Inflammatory macrophage treated with lipopolysaccharide for 1 hour (primary cell): ENCODE measurements around the gene ALPK1.
"Not testable (repeated sequence)": the region's sequence is repeated elsewhere in the genome, so short reads cannot be mapped to it uniquely, and the experiment has no call there.

Experiments
- DNase-seq, 2 donors: peaks; one replicate each; pipeline ENCODE4 v3.0.0-alpha.2; 2020 to 2022

The ALPK1 gene

DNA sequence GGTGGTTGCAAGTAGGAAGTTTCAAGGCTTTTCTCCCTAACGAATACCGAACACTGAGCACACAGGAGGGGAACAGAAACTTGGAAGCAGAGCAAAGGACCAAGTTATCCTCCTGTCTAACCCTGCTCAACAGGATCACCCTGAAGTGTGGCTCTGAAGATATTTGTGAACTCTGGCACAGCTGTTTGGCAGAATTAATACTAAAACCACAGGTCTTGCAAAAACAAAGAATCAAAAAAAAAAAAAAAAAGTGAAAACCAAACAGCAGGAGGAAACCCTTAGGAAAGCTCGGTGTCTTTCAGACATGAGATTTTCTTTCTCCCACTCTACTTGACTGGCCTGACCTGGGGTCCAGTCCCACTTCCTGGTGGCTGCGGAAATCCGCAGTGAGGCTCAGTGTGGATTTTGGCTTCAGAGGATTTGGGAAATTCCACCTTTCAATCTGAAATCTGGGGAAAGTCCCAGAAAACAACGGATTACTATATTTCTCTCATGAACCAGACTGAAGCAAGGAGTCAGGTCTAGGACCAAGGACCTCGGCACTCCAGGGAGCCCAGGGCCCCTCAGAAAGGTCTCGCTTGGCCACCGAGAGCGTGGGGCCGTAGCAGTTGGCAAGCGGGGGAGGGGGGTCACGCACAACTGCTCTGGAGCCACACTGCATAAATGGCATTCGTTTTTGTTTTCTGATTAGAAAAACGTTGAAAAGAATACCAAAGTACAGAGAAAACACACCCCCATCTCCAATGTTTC is 12.3 kb upstream of the ALPK1 start:
- peak; percentile 80 to 87 for DNase-seq

DNA sequence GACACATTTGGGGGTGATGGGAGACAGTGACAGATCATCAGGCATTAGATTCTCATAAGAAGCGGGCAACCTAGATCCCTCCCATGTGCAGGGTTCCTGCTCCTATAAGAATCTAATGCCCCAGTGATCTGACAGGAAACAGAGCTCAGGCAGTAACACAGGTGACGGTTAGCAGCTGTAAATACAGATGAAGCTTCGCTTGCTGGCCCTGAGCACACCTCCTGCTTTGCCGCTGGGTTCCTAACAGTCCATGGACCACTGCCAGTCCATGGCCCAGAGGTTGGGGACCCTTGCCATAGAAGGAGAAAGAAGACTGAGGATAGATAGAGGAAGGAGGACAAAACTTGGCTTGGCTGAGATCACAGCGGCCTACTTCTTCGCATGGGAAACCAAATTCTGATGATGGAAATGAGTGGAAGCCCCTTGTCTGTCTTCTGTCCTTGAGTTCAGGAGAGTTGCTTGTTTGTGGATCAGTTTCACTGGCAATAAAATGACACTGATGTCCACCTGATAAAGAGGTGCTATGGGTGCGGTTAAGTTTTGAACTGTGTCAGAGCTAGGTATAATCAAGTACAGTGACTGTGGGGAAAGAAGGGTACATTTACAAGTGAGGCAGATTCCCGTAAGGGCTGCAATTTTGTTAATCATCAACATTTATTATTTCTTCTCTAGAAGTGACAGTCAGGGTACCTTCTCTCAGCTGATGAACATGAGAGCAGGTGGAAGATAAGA is 9.7 kb upstream of the ALPK1 start:
- no peak for DNase-seq

DNA sequence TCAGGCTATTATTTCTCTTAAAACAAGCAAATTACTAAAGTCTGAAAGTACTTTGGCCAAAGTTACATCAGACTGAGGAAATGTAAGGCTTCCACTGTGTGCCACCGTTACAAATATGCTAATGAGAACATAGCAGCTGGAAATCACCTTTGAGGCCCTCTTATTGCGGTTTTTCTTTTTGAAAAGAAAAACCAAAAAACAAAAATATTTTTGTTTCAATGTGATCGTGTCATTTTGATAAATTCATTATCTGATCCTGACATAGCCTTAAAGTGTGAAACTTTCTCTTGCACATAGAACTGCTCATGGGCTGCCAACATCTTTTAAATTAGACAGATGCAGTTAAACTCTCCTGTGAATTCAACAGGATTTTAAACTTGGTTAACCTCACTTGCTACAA is 8.7 kb upstream of the ALPK1 start:
- DNase-seq, result peak; percentile 59 to 66

DNA sequence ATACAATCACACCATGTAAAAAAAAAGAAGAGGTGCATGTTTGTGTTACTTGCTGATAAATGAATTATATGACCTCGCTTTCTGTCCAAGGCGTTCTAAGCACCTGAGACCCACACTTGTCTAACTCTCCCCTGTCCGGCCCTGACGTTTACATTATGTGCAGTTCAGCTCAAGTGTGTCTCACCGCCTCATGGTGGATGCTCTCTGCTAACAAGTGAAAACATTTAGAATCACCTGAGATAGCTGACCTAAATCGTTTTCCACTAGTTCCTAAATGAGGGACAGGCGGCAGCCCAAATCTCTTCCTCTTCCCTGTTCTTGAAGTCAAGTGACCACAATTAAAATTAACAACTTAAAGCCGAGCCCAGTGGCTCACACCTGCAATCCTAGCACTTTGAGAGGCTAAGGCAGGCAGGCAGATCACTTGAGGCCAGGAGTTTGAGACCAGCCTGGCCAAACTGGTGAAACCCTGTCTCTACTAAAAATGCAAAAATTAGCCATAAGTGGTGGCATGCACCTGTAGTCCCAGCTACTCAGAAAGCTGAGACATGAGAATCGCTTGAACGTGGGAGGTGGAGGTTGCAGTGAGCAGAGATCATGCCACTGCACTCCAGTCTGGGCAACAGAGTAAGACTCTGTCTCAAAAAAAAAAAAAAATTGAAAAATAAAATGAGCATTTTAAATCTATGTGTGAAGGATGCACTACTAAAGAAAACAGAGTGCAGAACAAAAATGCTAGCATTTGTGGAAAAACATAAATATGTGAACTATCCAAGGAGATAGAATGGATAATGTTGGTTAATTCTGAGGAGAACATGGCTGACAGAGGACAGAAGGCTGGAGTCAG is 7.5 kb upstream of the ALPK1 start:
- DNase-seq, result no peak

DNA sequence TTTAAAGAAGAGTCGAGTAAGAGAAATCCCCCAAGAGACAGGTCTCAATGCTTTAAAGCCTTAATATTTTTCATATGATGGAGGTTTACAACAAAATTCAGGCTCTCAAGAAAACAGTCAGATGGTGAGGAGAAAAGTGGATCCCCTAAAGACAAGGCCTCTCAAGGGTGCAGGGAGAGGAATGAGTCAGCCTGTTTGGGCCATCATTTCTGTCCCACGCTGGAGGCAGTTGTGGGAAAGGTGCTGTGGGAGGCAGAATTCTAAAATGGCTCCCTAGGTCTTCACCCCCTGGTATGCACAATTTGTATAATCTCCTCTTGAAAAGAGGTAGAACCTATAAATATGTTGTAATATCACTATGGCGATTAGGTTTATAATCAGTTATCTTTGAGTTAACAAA is 6.8 kb upstream of the ALPK1 start:
- DNase-seq, result no peak

DNA sequence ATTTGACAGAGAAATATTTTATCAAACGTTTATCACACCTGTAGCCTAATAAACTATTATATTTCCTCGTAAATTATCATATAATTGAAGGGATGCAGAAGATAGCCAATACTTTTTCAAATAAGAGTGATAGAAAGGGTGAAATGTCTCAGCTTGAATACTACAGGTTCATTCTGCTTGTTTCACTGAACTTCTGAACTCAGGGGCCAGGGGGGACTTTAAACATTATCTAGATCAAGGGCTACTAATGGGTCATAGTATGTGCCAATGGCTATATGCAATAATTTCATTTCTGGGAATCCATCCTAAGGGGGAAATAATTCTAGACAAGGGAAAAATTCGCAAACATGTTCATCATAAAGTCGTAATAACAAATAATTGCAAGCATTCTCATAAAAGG is 2.6 kb downstream of the ALPK1 start:
- no peak for DNase-seq

DNA sequence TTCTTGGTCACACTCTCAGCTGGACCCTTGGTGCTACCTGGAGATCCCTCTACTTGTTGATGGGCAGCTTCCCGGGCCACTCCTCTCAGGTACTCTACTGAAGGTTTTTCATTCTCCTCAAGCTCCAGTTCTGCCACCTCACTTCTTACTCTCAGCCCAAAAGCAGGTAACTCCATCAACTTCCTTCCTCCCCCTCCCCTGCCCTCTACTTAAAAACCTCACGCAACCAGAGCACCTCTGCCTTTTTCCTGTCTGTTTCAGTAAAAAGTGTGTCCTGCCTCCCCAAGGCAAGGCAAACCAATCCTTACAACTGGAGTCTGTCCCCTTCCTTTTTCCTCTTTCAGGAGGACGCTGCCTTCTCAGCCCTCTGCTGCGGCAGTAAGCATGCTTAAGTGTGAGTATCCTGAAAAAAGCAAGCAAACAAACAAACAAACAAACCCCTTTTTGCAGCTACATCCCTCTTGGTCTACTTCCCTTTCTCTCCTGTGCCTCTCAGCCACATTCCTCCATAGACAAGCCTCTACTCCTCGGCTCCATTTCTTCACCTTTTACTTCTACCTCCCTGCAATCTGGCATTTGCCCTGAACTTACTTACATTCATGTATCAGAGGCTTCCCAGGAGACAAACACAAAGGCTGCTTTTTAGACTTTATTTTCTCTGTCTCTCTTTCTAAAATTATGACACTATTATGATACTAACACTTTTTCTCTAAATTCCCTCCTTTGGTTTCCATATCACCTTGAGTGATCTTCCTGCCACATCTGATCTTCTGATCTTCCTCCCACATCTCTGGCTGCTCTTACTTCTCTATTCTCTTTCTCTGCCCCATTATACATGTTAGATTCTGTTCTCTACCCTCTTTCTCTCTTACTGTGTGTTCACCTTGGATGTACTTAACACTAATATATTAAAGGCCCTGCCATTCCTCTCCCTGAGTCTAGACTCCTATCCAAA is 5.4 kb downstream of the ALPK1 start:
- DNase-seq, result no peak

DNA sequence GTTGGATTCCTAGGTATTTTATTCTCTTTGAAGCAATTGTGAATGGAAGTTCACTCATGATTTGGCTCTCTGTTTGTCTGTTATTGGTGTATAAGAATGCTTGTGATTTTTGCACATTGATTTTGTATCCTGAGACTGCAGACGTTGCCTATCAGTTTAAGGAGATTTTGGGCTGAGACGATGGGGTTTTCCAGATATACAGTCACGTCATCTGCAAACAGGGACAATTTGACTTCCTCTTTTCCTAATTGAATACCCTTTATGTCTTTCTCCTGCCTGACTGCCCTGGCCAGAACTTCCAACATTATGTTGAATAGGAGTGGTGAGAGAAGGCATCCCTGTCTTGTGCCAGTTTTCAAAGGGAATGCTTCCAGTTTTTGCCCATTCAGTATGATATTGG is 8.3 kb downstream of the ALPK1 start:
- DNase-seq, result peak in 1 of 2 donors; percentile 28

DNA sequence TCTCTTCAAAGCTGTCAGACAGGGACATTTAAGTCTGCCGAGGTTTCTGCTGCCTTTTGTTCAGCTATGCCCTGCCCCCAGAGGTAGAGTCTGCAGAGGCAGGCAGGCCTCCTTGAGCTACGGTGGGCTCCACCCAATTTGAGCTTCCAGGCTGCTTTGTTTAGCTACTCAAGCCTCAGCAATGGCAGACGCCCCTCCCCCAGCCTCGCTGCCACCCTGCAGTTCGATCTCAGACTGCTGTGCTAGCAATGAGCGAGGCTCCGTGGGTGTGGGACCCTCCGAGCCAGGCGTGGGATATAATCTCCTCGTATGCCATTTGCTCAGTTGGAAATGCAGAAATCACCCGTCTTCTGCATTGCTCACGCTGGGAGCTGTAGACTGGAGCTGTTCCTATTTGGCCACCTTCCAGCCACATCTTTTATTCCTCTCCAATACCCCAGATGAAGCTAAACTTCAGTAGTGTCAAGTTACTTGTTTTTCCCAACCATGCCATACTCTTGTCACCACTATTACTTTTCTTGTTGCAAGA is 12.2 kb downstream of the ALPK1 start:
- not testable (repeated sequence) for DNase-seq

DNA sequence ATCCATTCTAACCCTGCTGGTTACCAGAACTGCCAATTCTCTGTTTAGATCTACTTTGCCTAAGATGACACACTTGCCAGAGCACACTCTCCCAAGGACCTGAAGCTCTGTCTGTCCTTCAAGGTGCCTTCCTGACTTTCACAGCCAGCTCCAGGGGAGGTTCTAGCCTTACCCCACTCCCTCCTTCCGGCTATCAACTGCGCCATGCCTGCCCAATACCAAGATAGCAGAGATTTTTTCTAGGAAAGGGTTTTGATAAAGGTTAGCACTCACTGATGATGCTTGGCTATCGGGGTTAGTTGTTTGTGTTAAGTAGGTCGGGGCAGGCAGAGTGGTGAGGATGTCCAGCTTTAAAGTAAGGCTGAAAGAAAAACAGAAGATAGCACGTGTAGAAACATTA is 14.3 kb downstream of the ALPK1 start:
- DNase-seq, result no peak

DNA sequence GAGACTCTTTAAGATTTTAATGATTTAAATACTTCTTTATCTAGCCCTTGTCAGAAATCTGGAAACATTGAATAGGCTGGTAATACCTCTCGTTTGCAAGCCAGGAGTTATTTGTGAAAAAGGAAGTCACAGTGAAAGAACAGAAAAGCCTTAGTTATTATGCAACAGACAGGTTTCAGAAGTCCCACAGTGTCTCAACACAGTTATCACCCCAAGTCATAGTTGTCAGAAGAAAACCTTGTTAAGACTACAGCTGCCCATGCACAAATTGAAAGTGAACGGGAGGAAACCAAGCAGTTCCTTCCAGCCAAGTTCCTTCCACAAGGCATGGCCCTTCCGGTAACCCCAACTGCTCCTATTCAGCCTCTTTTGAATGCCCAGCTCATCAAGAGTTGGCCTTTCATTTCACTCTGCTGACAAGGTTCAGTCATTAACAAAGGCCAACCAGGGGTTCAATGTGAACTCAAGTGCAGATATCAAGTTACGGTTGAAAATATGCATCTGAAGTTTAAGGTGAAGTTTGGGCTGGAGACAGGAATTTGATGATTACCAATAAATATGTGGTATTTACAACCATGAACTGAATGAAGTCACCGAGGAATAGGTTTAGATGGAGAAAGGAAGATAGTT is 15.6 kb downstream of the ALPK1 start:
- DNase-seq, result peak; percentile 82 to 95

DNA sequence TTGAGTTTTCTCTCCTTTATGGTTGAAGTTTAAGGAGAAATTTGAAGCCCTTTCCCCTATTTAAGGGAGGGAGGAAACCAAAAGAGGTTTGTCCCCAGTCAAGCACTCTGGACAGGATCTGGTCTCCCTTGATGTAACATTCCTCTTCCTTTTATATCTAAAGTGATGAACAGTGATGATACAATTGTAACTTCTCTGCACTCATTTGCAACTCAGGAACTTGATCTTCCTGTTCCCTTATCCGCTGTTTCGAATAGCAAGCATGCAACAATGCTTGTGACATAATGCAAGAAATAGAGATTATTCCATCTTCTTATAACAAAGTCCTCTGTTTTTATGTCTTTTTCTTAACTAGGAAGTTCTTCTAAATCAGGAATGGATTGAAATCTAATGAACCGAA is 18.3 kb downstream of the ALPK1 start:
- peak; percentile 72 to 81 for DNase-seq

DNA sequence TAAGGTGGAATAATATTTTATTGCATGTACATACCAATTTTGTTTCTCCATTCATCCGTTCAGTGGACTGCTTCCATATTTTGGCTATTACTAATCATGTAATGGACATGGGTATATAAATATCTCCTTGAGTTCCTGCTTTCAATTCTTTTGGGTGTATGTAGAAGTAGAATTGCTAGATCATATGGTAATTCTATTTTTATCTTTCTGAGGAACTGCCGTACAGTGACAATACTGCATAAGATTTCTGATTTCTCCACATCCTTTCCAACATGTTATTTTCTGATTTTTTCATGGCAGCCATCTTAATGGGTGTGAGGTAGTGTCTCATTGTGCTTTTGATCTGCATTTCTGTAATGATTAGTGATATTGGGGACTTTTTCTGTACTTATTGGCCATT is 19.2 kb downstream of the ALPK1 start:
- DNase-seq, result peak; percentile 65 to 88

DNA sequence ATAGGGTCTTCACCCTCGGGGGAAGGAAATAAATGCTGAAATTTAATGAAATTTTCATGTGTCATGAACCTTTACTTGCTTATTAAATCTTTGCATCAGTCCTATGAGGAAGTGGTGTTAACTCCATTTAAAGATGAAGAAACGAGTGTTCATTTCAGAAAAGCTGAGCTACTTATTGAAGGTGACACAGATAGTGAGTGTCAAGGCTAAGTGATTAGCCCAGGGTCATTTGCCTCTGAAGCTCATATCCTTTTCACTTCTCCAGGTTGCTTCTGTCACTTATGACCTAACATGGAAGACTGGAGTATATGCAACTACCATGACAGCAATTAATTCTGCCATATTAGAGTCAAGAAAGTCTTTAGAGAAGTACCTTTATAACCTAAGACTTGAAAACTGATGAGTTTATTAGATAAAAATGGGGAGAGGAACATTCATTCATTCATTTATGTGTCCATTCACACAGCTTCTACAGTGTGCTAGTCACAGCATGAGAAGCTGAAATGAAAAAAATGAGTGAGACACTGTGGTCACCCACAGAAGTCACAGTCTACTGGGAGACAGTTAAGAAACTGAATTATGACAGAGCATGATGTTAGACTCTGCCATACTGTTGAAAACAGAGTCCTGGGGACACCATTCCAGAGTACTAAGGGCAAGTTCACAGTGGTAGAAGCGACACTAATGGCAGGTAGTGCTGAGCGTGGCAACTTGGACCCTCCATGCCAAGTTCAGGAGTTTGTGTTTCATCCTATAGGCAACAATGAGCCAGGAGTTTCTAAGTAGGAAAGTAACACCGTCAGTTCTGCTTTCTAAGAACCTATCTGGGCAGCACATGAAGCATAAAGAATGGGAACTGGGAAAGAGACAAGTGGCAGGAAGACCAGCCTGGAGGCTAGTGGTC is 21.3 kb downstream of the ALPK1 start:
- peak; percentile 14 to 42 for DNase-seq

DNA sequence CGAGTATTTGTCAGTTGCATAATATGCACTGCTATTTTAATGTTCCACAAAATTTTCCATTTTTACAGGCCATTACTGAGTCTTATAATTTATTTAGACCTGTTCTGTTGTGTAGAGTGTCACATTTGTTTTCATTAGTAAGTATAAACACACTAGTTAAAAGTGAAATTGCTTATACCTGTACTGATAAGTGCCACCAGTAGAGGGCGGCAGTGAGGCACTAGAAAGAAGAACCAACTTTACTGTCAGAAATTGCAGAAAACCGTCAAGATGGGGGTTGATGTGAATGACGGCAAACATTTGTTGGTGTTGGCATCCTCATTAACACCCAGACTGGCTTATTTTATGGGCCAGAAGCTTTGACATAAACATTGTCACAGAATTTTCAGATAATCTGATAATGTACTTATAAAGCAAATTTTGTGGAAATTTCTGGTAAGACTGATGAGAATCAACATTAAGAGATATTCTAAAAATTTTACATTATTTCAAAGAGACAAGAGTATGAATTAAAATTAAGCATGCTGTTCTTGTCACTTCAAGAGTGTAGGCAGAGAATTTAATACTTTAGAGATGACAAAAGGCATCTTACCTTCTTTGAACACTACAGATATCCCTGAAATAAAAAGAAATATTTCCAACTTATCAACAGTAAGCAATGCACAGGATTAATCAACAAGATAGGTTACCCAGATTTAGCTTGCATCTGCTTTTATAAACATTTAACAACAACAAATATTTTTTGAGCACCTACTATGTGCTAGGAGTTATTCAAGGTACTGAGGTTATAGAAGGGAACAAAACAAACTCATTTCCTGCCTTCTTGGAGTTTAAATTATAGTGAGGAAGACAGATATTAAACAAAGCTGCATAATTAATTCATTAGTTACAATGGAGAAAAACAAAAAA is 24.9 kb downstream of the ALPK1 start:
- DNase-seq, result peak; percentile 63 to 93

DNA sequence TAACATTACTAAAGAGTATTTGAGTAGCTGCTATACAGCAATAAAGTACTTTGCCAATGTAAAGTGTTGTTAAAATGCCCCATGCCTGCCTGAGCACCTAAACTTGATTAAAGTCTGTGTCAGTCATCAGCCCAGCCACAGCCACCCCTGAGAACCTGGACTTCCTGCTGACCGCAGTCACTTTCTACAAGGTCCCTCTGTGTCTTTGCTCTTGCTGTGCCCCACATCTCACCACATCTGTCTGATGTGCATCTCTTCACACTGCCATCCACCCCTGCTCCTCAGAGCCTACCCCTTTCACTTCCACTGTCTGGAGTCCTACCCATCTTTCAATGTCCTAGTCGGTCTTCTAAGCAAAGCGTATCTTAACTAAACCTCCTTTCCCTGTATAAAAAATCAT is 25.7 kb downstream of the ALPK1 start:
- no peak for DNase-seq

DNA sequence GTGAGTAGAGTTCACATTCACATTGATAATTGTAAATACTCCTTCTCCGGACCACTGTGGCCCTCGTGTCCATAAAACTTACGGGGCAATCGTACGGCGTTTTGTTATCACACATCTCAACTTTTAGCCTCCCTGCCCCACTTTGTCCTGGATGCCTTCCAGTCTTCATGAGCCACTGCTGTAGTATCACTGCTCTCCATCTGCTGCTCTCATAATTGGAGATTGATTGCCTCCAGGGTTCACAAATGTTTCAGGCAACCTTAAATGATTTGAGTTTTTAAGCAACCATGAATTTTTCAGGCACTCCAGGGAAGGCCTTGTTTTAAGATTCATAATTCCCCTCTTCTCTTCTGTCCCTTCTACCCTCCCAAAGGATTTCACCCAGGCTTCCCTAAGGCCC is 28.4 kb downstream of the ALPK1 start:
- DNase-seq, result no peak

DNA sequence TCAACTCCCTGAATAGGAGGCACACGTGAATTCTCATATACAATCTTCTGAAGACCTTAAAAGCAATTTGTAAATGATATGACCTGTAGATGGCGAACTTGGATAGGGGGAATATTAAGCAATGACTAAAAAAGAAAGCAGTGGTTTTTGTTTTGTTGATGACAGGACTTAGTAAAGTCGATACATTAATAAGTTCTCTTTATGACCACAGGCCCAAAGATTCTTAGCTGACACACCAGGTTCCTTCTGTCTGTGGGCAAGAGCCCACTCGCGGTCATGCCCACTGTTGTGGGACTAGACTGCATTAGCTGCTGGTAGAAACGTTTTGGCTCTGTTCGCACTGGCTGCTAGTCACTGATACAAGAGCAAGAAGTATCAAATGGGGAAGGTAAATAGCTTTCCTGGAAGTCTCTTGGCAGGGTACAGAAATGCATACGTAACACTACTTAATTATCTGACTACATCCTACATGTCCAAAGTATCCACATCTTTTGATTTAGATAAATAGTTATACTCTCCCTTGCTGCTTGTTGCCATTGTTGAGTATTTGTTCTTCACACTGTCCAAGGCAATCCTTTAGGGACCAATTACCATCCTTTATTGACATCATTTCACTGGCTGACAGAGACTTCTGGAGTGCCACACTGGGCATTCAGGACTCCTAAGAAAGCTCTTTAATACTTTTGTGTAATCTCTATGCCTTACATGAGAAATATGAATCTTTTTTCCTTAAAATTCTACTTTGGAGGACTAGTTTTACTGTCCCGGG is 31.0 kb downstream of the ALPK1 start:
- peak; percentile 8 to 57 for DNase-seq

DNA sequence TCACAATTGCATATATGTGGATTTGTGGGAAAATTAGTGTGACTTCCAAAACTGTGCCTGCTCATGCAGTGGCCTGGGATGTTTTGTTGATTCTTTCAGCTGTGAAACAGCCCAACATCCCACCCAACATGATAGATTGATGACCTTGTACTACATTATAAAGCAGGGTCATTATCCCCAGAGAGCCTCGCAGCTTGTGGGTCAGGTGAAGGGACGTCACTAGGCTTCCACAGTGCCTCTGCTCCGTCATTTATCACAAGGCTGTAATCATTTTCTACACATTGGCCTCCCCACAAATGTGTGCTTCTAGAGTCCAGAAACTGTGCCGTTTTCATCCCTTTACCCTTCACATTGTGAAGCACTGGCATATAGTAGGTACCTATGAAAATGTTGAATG is 31.6 kb downstream of the ALPK1 start:
- no peak for DNase-seq
